Testis (tissue), 3 donors: ENCODE measurements around the gene USP16. TPM values are rescaled to one million over a fixed set of nuclear protein-coding genes. Genes with fewer than 3 reads are reported as not detected.

Experiments
- DNase-seq: peaks from one replicate; pipeline ENCODE4 v3.0.0-alpha.2; 2019
- H3K27ac ChIP-seq, 2 donors: fragments of 200-600 bp; sonication (generic); one replicate each; pipeline ENCODE4 v1.5.1; 2019
- H3K27me3 ChIP-seq: fragments of 200-600 bp; sonication (generic); one replicate; pipeline ENCODE4 v1.5.1; 2019
- H3K36me3 ChIP-seq: fragments of 200-600 bp; sonication (generic); one replicate; pipeline ENCODE4 v1.5.1; 2017; ENCODE audit warnings: low read depth; ENCODE audit errors: missing control alignments
- H3K4me1 ChIP-seq: fragments of 200-600 bp; sonication (generic); one replicate; pipeline ENCODE4 v1.5.1; 2019
- H3K4me3 ChIP-seq, 2 donors: fragments of 200-600 bp; sonication (generic); one replicate each; pipeline ENCODE4 v1.5.1; 2017 to 2019
- H3K9me3 ChIP-seq: fragments of 200-600 bp; sonication (generic); one replicate; pipeline ENCODE4 v1.5.1; 2017
- POLR2A ChIP-seq: fragments of 450-650 bp; IDR thresholded peaks from one replicate; pipeline ENCODE4 v1.6.1; 2017; ENCODE audit warnings: antibody characterized with exemption, mild to moderate bottlenecking, moderate library complexity
- WGBS, 2 donors: methylation state at CpG; one replicate each; pipeline ENCODE4 v1.1.5; 2018; 5-methylcytosine and 5-hydroxymethylcytosine counted together
- intact Hi-C: fragments of 100-400 bp; cut with DNase I; formaldehyde crosslinking; loops from one replicate; pipeline ENCODE4 v1.15.1; 2023; ENCODE audit warnings: low total_unique reads
- polyA plus RNA-seq: library from polyadenylated mRNA; stranded (reverse); fragments of 350-450 nt; fragmentation: Illumina TruSeq; extraction: RNeasy Lipid Tissue Mini Kit (QIAGEN cat#74804); gene quantifications from one replicate; pipeline ENCODE4 v1.2.3, GENCODE V29; 2014; ENCODE audit warnings: low read depth, low replicate concordance; ENCODE audit not compliant: insufficient read depth
- total RNA-seq, 2 donors: library from RNA; depleted of rRNA; stranded (reverse); fragments of >200 nt; gene quantifications; one replicate each; pipeline ENCODE4 v1.2.3, GENCODE V29; 2016
- TF ChIP-seq, protein P1 (sequence below), 3 experiments: fragments of 450-650 bp in 2 of 3; fragments of 200-600 bp in 1 of 3; sonication (generic) in 1 of 3; IDR thresholded peaks; one replicate each; pipeline ENCODE4 v1.5.1; 2016 to 2019; ENCODE audit warnings: antibody characterized with exemption in 3 of 3, mild to moderate bottlenecking in 2 of 3, moderate library complexity in 1 of 3

Gene USP16
- total and polyA plus RNA-seq, 3 donors from 2014 or later, result 17.9 to 37.9 (median 33.2) TPM

- Histone ChIP-seq H3K36me3 (no peaks in the 10 kb centered on the region), H3K27me3 (no peaks in the 10 kb centered on the region), H3K4me3 (no peak overlapping the region), H3K4me1 (peaks cover 2% of the 10 kb centered on the region), H3K27ac (no peak overlapping the region), H3K9me3 (no peaks in the 10 kb centered on the region)
- intact Hi-C loops, result loop anchor here (5.0 kb wide), 1 partner anchor 280 kb away; no protein-coding TSS in a partner anchor
- TF ChIP-seq, protein P1, sequence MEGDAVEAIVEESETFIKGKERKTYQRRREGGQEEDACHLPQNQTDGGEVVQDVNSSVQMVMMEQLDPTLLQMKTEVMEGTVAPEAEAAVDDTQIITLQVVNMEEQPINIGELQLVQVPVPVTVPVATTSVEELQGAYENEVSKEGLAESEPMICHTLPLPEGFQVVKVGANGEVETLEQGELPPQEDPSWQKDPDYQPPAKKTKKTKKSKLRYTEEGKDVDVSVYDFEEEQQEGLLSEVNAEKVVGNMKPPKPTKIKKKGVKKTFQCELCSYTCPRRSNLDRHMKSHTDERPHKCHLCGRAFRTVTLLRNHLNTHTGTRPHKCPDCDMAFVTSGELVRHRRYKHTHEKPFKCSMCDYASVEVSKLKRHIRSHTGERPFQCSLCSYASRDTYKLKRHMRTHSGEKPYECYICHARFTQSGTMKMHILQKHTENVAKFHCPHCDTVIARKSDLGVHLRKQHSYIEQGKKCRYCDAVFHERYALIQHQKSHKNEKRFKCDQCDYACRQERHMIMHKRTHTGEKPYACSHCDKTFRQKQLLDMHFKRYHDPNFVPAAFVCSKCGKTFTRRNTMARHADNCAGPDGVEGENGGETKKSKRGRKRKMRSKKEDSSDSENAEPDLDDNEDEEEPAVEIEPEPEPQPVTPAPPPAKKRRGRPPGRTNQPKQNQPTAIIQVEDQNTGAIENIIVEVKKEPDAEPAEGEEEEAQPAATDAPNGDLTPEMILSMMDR (IDR thresholded peaks at IDR 0.05), result no peak
- TF ChIP-seq POLR2A, result no peak
- 60 to 61% methylated on average over 7 to 9 of the region's 9 CpGs for WGBS, 2 donors
- no peak for DNase-seq
These were observed 67.9 kb downstream of the USP16 start for GRCh38 chr21:29092102-29092959.

GRCh38 chr21:29096218-29097015 is 71.9 kb downstream of the USP16 start:
- TF ChIP-seq, protein P1 (IDR thresholded peaks at IDR 0.05), result no peak
- TF ChIP-seq POLR2A, result no peak
- intact Hi-C loops, result no loop called here
- Histone ChIP-seq H3K27ac (no peak overlapping the region), H3K9me3 (no peaks in the 10 kb centered on the region), H3K4me1 (no peaks in the 10 kb centered on the region), H3K36me3 (no peaks in the 10 kb centered on the region), H3K4me3 (no peak overlapping the region), H3K27me3 (no peaks in the 10 kb centered on the region)
- no peak for DNase-seq
- 89 to 93% methylated on average over 8 of the region's 8 CpGs for WGBS, 2 donors

- TF ChIP-seq, protein P1 (IDR thresholded peaks at IDR 0.05), result no peak
- TF ChIP-seq POLR2A, result no peak
- Histone ChIP-seq H3K27me3 (no peaks in the 10 kb centered on the region), H3K36me3 (no peaks in the 10 kb centered on the region), H3K9me3 (no peaks in the 10 kb centered on the region), H3K4me3 (no peak overlapping the region), H3K27ac (no peak overlapping the region), H3K4me1 (no peaks in the 10 kb centered on the region)
- DNase-seq, result no peak
- intact Hi-C loops, result no loop called here
- 83 to 89% methylated on average over 2 of the region's 2 CpGs for WGBS, 2 donors
These were observed 73.7 kb downstream of the USP16 start for GRCh38 chr21:29098156-29098555.

DNA sequence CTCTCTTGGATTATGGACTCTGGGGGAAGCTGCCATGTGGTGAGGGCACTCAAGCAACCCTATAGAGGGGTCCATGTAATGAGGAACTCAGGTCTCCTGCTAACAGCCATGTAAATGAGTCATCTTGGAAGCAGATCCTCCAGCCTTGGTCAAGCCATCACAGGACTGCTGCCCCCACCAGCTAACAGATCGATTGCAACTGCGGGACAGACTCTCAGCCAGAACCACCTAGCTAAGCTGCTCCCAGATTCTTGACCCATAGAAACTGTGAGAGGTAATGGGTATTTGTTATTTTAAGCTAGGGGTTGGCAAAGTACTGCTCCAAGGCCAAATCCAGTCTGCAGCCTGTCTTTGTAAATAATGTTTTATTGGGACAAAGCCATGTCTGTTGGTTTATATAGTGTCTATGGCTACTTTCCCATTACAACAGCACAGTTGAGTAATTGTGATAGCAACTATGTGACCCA is 78.4 kb downstream of the USP16 start:
- no peak overlapping the region for H3K4me3 ChIP-seq
- WGBS, 2 donors, result 92 to 94% methylated on average over 2 of the region's 2 CpGs
- no peaks in the 10 kb centered on the region for H3K4me1 ChIP-seq
- H3K9me3 ChIP-seq, result no peaks in the 10 kb centered on the region
- H3K27ac ChIP-seq, result no peak overlapping the region
- H3K27me3 ChIP-seq, result no peaks in the 10 kb centered on the region
- no peak for TF ChIP-seq POLR2A
- TF ChIP-seq, protein P1 (IDR thresholded peaks at IDR 0.05), result no peak
- H3K36me3 ChIP-seq, result no peaks in the 10 kb centered on the region
- intact Hi-C loops, result no loop called here
- DNase-seq, result no peak

Other genes starting within 250 kb of the USP16 start
- gene LTN1, start 31.8 kb upstream of the USP16 start, total RNA-seq, result 10 to 100 TPM; 34.1 to 47.2 TPM
- 22.1 TPM for gene LTN1, start 31.8 kb upstream of the USP16 start, polyA plus RNA-seq
- 10 to 100 TPM; 10.3 to 19.5 TPM for gene RWDD2B, start 5.3 kb upstream of the USP16 start, total RNA-seq
- 36.4 TPM for gene RWDD2B, start 5.3 kb upstream of the USP16 start, polyA plus RNA-seq
- 100 to 1,000 TPM; 116 to 121 TPM for gene CCT8, start 49.0 kb downstream of the USP16 start, total RNA-seq
- gene CCT8, start 49.0 kb downstream of the USP16 start, polyA plus RNA-seq, result 106 TPM
- gene MAP3K7CL, start 106.0 kb downstream of the USP16 start, total RNA-seq, result 10 to 100 TPM; 15.3 to 16.1 TPM
- 9.9 TPM for gene MAP3K7CL, start 106.0 kb downstream of the USP16 start, polyA plus RNA-seq